ENCODE results near the gene PBX3.

DNA sequence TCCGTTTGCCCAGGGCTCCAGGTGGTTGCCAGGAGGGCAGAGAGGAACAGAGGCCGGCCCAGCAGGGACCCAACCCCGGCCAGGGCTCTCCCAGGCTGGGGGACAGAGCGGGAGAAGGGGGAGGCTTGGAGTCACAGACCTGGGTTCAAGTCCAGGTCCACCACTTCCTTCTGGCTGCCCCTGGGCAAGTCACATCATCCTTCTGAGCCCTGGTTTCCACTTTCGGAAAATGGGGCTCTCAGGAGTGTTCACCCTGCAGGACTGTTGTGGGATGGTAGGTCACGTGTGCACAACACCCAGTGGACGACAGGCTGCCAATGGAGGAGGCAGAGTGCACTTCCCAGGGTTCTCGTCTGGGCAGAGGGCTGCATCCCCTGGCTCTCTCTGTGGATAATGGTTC lies 245.4 kb downstream of the PBX3 start:
- TF ChIP-seq CTCF (IDR thresholded peaks at IDR 0.05) (no peak), POLR2A (IDR thresholded peaks at IDR 0.05) (no peak)
